H1 (cell line): ENCODE results near the gene LIPA. TPM values are rescaled to one million over a fixed set of nuclear protein-coding genes. Genes with fewer than 3 reads are reported as not detected.

ENCODE experiments used
- CTCF ChIA-PET: fragments of 300-600 bp; sonication (Branson Sonifier 250); formaldehyde crosslinking; loops from one replicate; lab custom pipeline; 2021; ENCODE audit not compliant: partially characterized antibody; lab: Charles Lee
- POLR2A ChIA-PET: fragments of 300-600 bp; sonication (Branson Sonifier 250); formaldehyde crosslinking; loops from one replicate; lab custom pipeline; 2021; ENCODE audit warnings: inconsistent platforms; ENCODE audit not compliant: partially characterized antibody; lab: Charles Lee
- DNase-seq, 2 experiments: peaks; one replicate each; pipeline versions ENCODE4 v3.0.0 to v3.0.0-alpha.2; 2010 to 2022; ENCODE audit warnings: low spot score in 2 of 2, low read depth in 1 of 2, mixed read lengths in 1 of 2
- FAIRE-seq: peaks from 2 replicates; lab custom pipeline; 2011; peaks lifted over from hg19 to GRCh38; lab: Jason Lieb, UNC
- H2AFZ ChIP-seq: 2 replicates; pipeline ENCODE4 v1.8.1; 2012; ENCODE audit warnings: low read length, inconsistent platforms
- H2AK5ac ChIP-seq: 2 replicates; pipeline ENCODE4 v1.6.1; 2013; ENCODE audit warnings: low read depth, low read length
- H2BK120ac ChIP-seq: replicated peaks from 2 replicates; pipeline ENCODE3; 2013; ENCODE audit warnings: low read depth, low read length, inconsistent platforms
- H2BK12ac ChIP-seq: 2 replicates; pipeline ENCODE4 v1.6.1; 2013; ENCODE audit warnings: low read depth, low read length
- H2BK15ac ChIP-seq: 2 replicates; pipeline ENCODE4 v1.6.1; 2013; ENCODE audit warnings: low read length
- H2BK20ac ChIP-seq: 2 replicates; pipeline ENCODE4 v1.6.1; 2013; ENCODE audit warnings: low read length
- H2BK5ac ChIP-seq: 2 replicates; pipeline ENCODE4 v1.6.1; 2013; ENCODE audit warnings: low read depth, low read length
- H3K14ac ChIP-seq: 2 replicates; pipeline ENCODE4 v1.6.1; 2013; ENCODE audit warnings: inconsistent platforms; ENCODE audit not compliant: insufficient read length
- H3K18ac ChIP-seq: 2 replicates; pipeline ENCODE4 v1.6.1; 2013; ENCODE audit warnings: low read length; ENCODE audit errors: extremely low read depth
- H3K23ac ChIP-seq: 2 replicates; pipeline ENCODE4 v1.6.1; 2013; ENCODE audit warnings: inconsistent platforms; ENCODE audit not compliant: insufficient read length
- H3K23me2 ChIP-seq: 2 replicates; pipeline ENCODE4 v1.6.1; 2013; ENCODE audit warnings: low read depth, low read length
- H3K27ac ChIP-seq: 2 replicates; pipeline ENCODE4 v1.6.1; 2011; ENCODE audit warnings: low read depth, low read length, inconsistent platforms
- H3K27me3 ChIP-seq, 4 experiments: replicated peaks in 1 of 4; 1 replicate in 1 of 4; 2 replicates in 3 of 4; pipeline versions ENCODE4 v1.6.1 to v1.8.1; 2011 to 2013; ENCODE audit warnings: low read length in 3 of 4, mild to moderate bottlenecking in 3 of 4, inconsistent platforms in 2 of 4, mixed read lengths in 2 of 4, moderate library complexity in 1 of 4; ENCODE audit not compliant: control insufficient read depth in 3 of 4, insufficient read depth in 3 of 4; ENCODE audit errors: extremely low read depth in 1 of 4
- H3K36me3 ChIP-seq, 4 experiments: 2 replicates each; pipeline versions ENCODE4 v1.6.1 to v1.8.1; 2011 to 2013; ENCODE audit warnings: mild to moderate bottlenecking in 4 of 4, low read length in 3 of 4, moderate library complexity in 2 of 4, control low read depth in 1 of 4, inconsistent platforms in 1 of 4; ENCODE audit not compliant: insufficient read depth in 4 of 4, control insufficient read depth in 2 of 4
- H3K4ac ChIP-seq: replicated peaks from 2 replicates; pipeline ENCODE3; 2013; ENCODE audit warnings: low read length, low read depth, mixed read lengths, inconsistent platforms; ENCODE audit not compliant: insufficient read length
- H3K4me1 ChIP-seq, 4 experiments: replicated peaks in 1 of 4; 1 replicate in 1 of 4; 2 replicates in 3 of 4; pipeline versions ENCODE4 v1.6.1 to v1.8.1; 2011 to 2013; ENCODE audit warnings: low read length in 3 of 4, inconsistent platforms in 2 of 4, mixed read lengths in 1 of 4; ENCODE audit not compliant: insufficient read depth in 4 of 4, control insufficient read depth in 3 of 4
- H3K4me2 ChIP-seq, 2 experiments: 2 replicates each; pipeline versions ENCODE4 v1.6.1 to v1.8.1; 2011 to 2013; ENCODE audit warnings: low read depth in 2 of 2, low read length in 2 of 2, control low read depth in 1 of 2, inconsistent platforms in 1 of 2, mild to moderate bottlenecking in 1 of 2; ENCODE audit not compliant: insufficient read depth in 1 of 2
- H3K4me3 ChIP-seq, 4 experiments: fragments of 200-600, 300-600 bp in 1 of 4; sonication (generic), shearing (Covaris generic), sonication (Bioruptor Twin) in 1 of 4; 2 replicates each; pipeline versions ENCODE4 v1.5.1 to v1.8.1; 2011 to 2016; ENCODE audit warnings: low read length in 4 of 4, low read depth in 3 of 4, control low read depth in 2 of 4, inconsistent platforms in 2 of 4, mild to moderate bottlenecking in 2 of 4, mixed read lengths in 1 of 4, moderate library complexity in 1 of 4; ENCODE audit not compliant: insufficient read depth in 2 of 4; ENCODE audit errors: extremely low read depth in 1 of 4
- H3K56ac ChIP-seq: replicated peaks from 2 replicates; pipeline ENCODE3; 2013; ENCODE audit warnings: low read depth, mild to moderate bottlenecking, mixed read lengths, low read length, inconsistent platforms; ENCODE audit not compliant: insufficient read length
- H3K79me1 ChIP-seq: 2 replicates; pipeline ENCODE4 v1.6.1; 2013; ENCODE audit warnings: low read depth, low read length, control low read depth
- H3K79me2 ChIP-seq, 2 experiments: 2 replicates each; pipeline versions ENCODE4 v1.6.1 to v1.8.1; 2012 to 2013; ENCODE audit warnings: low read length in 2 of 2, mild to moderate bottlenecking in 2 of 2, inconsistent platforms in 1 of 2; ENCODE audit not compliant: insufficient read depth in 2 of 2, control insufficient read depth in 1 of 2
- H3K9ac ChIP-seq, 4 experiments: replicated peaks in 1 of 4; 1 replicate in 1 of 4; 2 replicates in 3 of 4; pipeline versions ENCODE4 v1.6.1 to v1.8.1; 2011 to 2013; ENCODE audit warnings: low read depth in 3 of 4, low read length in 3 of 4, control low read depth in 2 of 4, mild to moderate bottlenecking in 2 of 4, moderate library complexity in 2 of 4, inconsistent platforms in 1 of 4; ENCODE audit errors: extremely low read depth in 1 of 4
- H3K9me3 ChIP-seq, 2 experiments: 2 replicates each; pipeline versions ENCODE4 v1.6.1 to v1.8.1; 2012 to 2013; ENCODE audit warnings: mild to moderate bottlenecking in 2 of 2, moderate library complexity in 2 of 2, control low read depth in 1 of 2, inconsistent platforms in 1 of 2, low read depth in 1 of 2, low read length in 1 of 2, mixed read lengths in 1 of 2; ENCODE audit not compliant: insufficient read depth in 2 of 2
- H4K20me1 ChIP-seq, 2 experiments: replicated peaks in 1 of 2; 2 replicates each; pipeline versions ENCODE3 to v1.8.1; 2011 to 2013; ENCODE audit warnings: inconsistent platforms in 2 of 2, low read length in 2 of 2, mild to moderate bottlenecking in 1 of 2; ENCODE audit not compliant: insufficient read depth in 2 of 2, control insufficient read depth in 1 of 2
- H4K5ac ChIP-seq: 2 replicates; pipeline ENCODE4 v1.6.1; 2013; ENCODE audit warnings: low read length, low read depth, mixed read lengths, inconsistent platforms; ENCODE audit not compliant: insufficient read length
- H4K8ac ChIP-seq: 2 replicates; pipeline ENCODE4 v1.8.0; 2013; ENCODE audit warnings: mild to moderate bottlenecking, moderate library complexity, low read length, inconsistent platforms; ENCODE audit not compliant: insufficient read depth; ENCODE audit errors: extremely low read depth
- H4K91ac ChIP-seq: replicated peaks from 2 replicates; pipeline ENCODE3; 2013; ENCODE audit warnings: low read length, mixed read lengths, inconsistent platforms; ENCODE audit not compliant: insufficient read length
- CREB1 ChIP-seq: IDR thresholded peaks from 2 replicates; pipeline ENCODE4 v1.6.1; 2012; ENCODE audit warnings: inconsistent platforms
- CTBP2 ChIP-seq: IDR thresholded peaks from 2 replicates; pipeline ENCODE4 v1.7.0; 2011; ENCODE audit warnings: borderline replicate concordance, mild to moderate bottlenecking, moderate library complexity, mixed read lengths, low read length; ENCODE audit not compliant: insufficient read depth, insufficient read length
- HDAC6 ChIP-seq: IDR thresholded peaks from one replicate; pipeline ENCODE4 v1.7.1; 2012; ENCODE audit warnings: low read depth, mild to moderate bottlenecking, inconsistent platforms, low read length, moderate library complexity
- SIN3A ChIP-seq, 2 experiments: IDR thresholded peaks in 1 of 2; conservative IDR thresholded peaks in 1 of 2; 2 replicates each; pipeline ENCODE4 v1.6.1; 2011 to 2012; ENCODE audit warnings: low read length in 2 of 2, improper control_type of control experiment in 1 of 2, low read depth in 1 of 2, mild to moderate bottlenecking in 1 of 2
- WGBS, 2 experiments: shearing (Covaris generic) in 1 of 2; methylation state at CpG; one replicate each; pipeline versions ENCODE4 v1.1.6 to v1.1.7; 2013 to 2015; ENCODE audit warnings: low lambda C conversion rate in 2 of 2, mixed read lengths in 2 of 2, inconsistent platforms in 1 of 2, low coverage in 1 of 2, missing lambda C conversion rate in 1 of 2; ENCODE audit not compliant: insufficient replicate concordance in 2 of 2, insufficient coverage in 1 of 2, insufficient read length in 1 of 2; ENCODE audit errors: extremely low coverage in 1 of 2, missing lambda C conversion rate in 1 of 2; 5-methylcytosine and 5-hydroxymethylcytosine counted together
- polyA plus RNA-seq, 7 experiments: library from polyadenylated mRNA; depleted of rRNA in 3 of 7; stranded (reverse) in 5 of 7; unstranded in 2 of 7; fragments of >200 nt in 5 of 7; fragments of 200-250 nt in 2 of 7; gene quantifications; 1 replicate in 5 of 7; 2 replicates in 1 of 7; 4 replicates in 1 of 7; pipeline versions ENCODE4 v1.2.1 to v1.2.3, GENCODE V29; 2011 to 2013; ENCODE audit warnings: missing spikeins in 2 of 7, mixed read lengths in 2 of 7
- total RNA-seq: library from RNA; stranded (reverse); fragmentation: NEBNext Ultra II Directional; extraction: Animal tissue kit (Norgen Biotek cat#: 25700); gene quantifications from 2 replicates; pipeline ENCODE4 v1.2.1, GENCODE V29; 2021
- TF ChIP-seq, protein P1 (sequence below), 3 experiments: IDR thresholded peaks; 1 replicate in 2 of 3; 2 replicates in 1 of 3; pipeline versions ENCODE4 v1.5.1 to v1.6.1; 2011; ENCODE audit warnings: low read length in 3 of 3, mild to moderate bottlenecking in 3 of 3, inconsistent platforms in 2 of 3, low read depth in 1 of 3, moderate library complexity in 1 of 3; ENCODE audit not compliant: insufficient read depth in 1 of 3; ENCODE audit errors: control extremely low read depth in 1 of 3

The LIPA gene
- total and polyA plus RNA-seq, 2 of the 8 experiments (the other 6 are each of a cell fraction or from before 2014, with no cell fraction given) = 18.1 to 32.4 TPM

- Histone ChIP-seq H3K9me3 (no peaks in the 10 kb centered on the region), H2BK20ac (no peak overlapping the region), H2BK5ac (no peak overlapping the region), H4K91ac (no peak overlapping the region), H3K4me3 (no peak overlapping the region), H3K27ac (no peak overlapping the region), H2AK5ac (no peak overlapping the region), H3K23ac (no peak overlapping the region), H2BK15ac (no peak overlapping the region), H4K20me1 (no peaks in the 10 kb centered on the region), H3K14ac (no peak overlapping the region), H3K23me2 (no peaks in the 10 kb centered on the region), H3K4me1 (peaks cover 0 to 2% (median 0%) of the 10 kb centered on the region in 4 experiments; a peak in 2 of 7 replicates), H3K79me1 (no peaks in the 10 kb centered on the region), H3K36me3 (no peaks in the 10 kb centered on the region), H2BK12ac (no peak overlapping the region), H3K27me3 (peaks cover 0 to 2% (median 0%) of the 10 kb centered on the region in 4 experiments; a peak in 1 of 7 replicates), H2BK120ac (no peak overlapping the region), H4K5ac (no peak overlapping the region), H3K9ac (no peak overlapping the region), H4K8ac (no peak overlapping the region), H3K56ac (no peak overlapping the region), H2AFZ (no peak overlapping the region), H3K4me2 (no peak overlapping the region), H3K4ac (no peak overlapping the region), H3K79me2 (no peaks in the 10 kb centered on the region), H3K18ac (no peak overlapping the region)
- POLR2A ChIA-PET = no interaction called here
- DNase-seq (no peak), FAIRE-seq (peak; percentile 42)
- CTCF ChIA-PET = interaction anchor here (0.6 to 1.3 kb wide), 2 partner anchors 19 to 35 kb away, joined by 3 read pairs; no protein-coding TSS in a partner anchor
- TF ChIP-seq SIN3A (conservative IDR thresholded peaks at IDR 0.05 in 1 of 2, IDR thresholded peaks at IDR 0.05 in 1 of 2; ENCODE audit: low read depth in 1 of 2, low read length in 2 of 2) (no peak), CREB1 (no peak), HDAC6 (no peak), CTBP2 (no peak)
- TF ChIP-seq, protein P1, sequence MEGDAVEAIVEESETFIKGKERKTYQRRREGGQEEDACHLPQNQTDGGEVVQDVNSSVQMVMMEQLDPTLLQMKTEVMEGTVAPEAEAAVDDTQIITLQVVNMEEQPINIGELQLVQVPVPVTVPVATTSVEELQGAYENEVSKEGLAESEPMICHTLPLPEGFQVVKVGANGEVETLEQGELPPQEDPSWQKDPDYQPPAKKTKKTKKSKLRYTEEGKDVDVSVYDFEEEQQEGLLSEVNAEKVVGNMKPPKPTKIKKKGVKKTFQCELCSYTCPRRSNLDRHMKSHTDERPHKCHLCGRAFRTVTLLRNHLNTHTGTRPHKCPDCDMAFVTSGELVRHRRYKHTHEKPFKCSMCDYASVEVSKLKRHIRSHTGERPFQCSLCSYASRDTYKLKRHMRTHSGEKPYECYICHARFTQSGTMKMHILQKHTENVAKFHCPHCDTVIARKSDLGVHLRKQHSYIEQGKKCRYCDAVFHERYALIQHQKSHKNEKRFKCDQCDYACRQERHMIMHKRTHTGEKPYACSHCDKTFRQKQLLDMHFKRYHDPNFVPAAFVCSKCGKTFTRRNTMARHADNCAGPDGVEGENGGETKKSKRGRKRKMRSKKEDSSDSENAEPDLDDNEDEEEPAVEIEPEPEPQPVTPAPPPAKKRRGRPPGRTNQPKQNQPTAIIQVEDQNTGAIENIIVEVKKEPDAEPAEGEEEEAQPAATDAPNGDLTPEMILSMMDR (IDR thresholded peaks at IDR 0.05; ENCODE audit: control extremely low read depth in 1 of 3, insufficient read depth in 1 of 3, low read depth in 1 of 3, low read length in 3 of 3) = peak in 1 of 3 experiments; percentile 2; a peak in 1 of 4 replicates
- WGBS, 2 experiments = 84% methylated on average over 2 of the region's 2 CpGs; no CpG with 5 or more reads in 1 of the 2 experiments
Observed at GRCh38 chr10:89182894-89183293, 68.7 kb downstream of the LIPA start.
